Medulla oblongata (tissue), 1 donor: ENCODE results near the gene LMBR1.
"Not testable (repeated sequence)": the region's sequence is repeated elsewhere in the genome, so short reads cannot be mapped to it uniquely, and the experiment has no call there.

Experiments
- DNase-seq: peaks from one replicate; pipeline ENCODE4 v3.0.0-alpha.2; 2015; ENCODE audit errors: extremely low spot score

The LMBR1 gene

DNA sequence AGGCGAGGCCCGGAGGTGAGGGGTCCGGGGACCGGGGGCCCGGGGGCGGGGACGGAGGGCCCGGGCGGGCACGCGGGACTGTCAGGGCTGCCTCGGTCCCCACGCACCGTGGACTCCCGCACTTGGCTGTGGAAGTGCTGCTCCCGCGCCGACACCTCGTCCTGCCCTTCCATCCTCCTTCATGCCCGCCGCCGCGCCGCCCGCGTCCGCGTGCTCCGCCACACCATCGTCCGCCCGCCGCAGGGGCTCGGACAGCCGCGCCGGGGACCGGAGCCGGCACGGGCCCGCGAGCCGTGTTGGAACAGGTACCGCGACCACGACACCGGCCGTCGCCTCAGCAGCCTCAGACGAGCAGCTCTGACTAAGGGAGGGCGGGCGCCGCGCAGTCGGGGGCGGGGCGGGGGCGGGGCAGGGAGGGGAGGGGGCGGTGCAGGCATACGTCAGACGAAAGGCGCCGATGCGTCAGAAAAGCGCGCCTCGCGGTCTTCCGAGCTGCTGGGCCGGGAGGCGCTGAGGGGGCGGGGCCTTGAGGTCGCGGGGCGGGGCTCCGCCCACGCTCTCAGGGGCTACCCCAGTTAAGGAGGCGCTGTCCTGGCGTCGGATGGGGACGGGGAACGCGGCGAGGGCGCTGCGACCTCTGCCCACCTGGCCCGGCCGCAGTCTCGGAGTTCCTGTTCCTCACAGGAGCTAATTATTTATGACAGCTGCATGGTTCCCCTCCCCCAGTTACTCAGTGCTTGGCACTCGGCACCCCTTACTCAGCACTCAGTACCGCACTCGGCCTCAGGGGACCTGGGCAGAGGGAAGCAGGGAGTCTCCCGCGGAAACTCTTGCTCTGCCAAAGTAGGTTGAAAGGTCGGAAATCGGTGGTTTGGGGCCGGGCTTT lies at the start of gene LMBR1:
Gene LMBR1, minus strand, starts transcription at position 363 of the 886 bp plus-strand sequence. Its CDS starts 190 bp downstream, at position 173.
- peak; percentile 94 for DNase-seq

GRCh38 chr7:156942708-156943090 lies 49.7 kb upstream of the LMBR1 start:
- no peak for DNase-seq

DNA sequence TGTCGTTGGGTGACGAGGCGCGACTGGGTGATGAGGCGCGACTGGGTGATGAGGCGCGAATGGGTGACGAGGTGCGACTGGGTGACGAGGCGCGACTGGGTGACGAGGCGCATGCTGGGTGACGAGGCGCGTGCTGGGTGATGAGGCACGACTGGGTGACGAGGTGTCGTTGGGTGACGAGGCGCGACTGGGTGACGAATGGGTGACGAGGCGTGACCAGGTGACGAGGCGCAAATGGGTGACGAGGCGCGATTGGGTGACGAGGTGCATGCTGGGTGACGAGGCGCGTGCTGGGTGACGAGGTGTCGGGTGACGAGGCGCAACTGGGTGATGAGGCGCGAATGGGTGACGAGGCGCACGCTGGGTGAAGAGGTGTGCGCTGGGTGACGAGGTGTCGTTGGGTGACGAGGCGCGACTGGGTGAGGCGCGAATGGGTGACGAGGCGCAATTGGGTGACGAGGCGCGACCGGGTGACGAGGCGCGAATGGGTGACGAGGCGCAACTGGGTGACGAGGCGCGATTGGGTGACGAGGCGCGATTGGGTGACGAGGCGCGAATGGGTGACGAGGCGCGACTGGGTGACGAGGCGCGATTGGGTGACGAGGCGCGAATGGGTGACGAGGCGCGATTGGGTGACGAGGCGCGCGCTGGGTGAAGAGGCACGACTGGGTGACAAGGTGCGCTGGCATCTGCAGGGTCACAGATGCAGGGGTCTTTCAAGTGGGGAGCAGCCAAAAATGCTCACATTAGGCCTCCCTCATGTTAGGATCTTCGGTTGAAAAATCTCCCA lies 48.6 kb upstream of the LMBR1 start:
- DNase-seq, result no peak

GRCh38 chr7:156940421-156941122 lies 47.6 kb upstream of the LMBR1 start:
- DNase-seq, result no peak

DNA sequence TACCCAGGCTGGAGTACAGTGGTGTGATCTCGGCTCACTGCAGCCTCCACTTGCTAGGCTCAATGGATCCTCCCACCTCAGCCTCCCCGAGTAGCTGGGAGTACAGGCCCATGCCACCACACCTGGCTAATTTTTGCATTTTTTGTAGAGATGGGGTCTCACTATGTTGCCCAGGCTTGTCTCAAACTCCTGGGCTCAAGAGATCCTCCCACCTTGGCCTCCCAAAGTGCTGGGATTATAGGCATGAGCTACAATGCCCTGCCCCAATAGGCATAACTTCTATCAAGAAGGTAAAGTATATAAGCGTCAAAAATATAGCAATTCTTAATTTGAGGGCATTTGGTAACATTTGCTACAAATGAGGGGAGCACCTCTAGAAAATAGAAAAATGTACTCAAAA lies 43.8 kb upstream of the LMBR1 start:
- DNase-seq, result not testable (repeated sequence)

GRCh38 chr7:156935250-156935649 lies 42.3 kb upstream of the LMBR1 start:
- DNase-seq, result no peak

DNA sequence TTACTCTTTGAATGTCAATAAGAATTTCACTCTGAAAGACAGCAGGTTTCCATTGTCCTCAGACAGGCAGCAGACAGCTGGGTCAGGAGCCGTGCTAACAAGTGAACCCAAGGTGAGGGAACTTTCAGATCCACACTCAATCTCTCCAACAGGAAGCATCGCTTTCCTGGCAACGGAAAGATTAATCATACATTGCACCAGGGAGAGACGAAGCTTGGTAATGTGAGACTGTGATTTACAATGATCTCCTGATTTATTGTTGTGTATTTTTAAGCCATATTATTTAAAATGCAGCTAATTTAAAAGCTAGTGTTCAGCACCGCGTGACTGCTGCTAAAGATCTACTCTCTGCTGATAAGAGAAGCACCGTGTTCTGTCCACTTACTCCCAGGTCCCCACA lies 39.0 kb upstream of the LMBR1 start:
- DNase-seq, result no peak

DNA sequence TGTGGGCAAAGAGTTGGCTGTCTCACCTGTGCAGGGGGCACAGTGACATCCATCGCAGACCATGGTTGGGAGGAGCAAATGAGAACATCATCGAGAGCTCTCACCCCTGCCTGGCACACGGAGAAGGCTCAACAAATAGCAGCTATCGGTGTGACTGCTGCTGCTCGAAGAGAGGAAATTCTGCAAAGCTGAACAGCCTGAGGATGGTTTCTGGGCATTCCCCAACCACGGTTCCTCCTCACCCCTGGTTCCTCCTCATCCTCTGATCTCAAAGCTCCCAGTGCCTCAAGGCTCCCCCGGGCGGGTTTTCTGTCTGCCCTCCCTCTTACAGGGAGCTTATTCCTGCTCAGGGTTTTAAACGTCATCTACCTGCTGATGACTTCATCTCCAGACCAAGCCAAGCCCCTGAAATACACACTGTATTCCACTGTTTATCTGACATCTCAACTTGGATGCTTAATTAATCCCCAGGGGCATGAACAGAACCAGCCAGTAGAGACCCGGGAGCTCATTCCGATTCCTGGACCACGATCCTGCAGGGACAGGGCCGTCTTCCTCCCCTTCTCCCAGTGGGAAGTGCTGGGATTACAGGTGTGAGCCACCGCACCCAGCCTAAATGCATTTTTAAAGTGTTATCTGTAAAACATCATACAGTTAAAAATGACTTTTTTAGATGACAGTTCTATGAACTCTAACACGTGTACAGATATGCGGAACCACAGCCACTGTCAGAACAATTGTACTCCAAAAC lies 37.0 kb upstream of the LMBR1 start:
- no peak for DNase-seq

GRCh38 chr7:156928406-156928747 lies 35.4 kb upstream of the LMBR1 start:
- DNase-seq, result no peak

GRCh38 chr7:156927571-156928405 lies 34.8 kb upstream of the LMBR1 start:
- DNase-seq, result no peak

- DNase-seq, result not testable (repeated sequence)
These were observed 32.8 kb upstream of the LMBR1 start for GRCh38 chr7:156925821-156926220.

DNA sequence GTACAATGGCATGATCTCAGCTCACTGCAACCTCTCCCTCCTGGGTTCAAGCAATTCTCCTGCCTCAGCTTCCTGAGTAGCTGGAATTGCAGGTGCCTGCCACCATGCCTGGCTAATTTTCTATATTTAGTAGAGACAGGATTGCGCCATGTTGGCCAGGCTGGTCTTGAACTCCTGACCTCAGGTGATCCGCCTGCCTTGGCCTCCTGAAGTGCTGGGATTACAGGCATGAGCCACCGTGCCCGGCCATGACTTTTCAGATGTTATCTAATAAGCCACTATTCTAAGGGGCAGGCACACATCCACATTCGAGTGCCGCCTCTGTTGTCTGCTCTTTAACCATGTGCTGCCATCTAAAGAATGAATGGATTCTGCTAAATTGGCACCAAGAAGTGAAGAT lies 29.3 kb upstream of the LMBR1 start:
- not testable (repeated sequence) for DNase-seq

DNA sequence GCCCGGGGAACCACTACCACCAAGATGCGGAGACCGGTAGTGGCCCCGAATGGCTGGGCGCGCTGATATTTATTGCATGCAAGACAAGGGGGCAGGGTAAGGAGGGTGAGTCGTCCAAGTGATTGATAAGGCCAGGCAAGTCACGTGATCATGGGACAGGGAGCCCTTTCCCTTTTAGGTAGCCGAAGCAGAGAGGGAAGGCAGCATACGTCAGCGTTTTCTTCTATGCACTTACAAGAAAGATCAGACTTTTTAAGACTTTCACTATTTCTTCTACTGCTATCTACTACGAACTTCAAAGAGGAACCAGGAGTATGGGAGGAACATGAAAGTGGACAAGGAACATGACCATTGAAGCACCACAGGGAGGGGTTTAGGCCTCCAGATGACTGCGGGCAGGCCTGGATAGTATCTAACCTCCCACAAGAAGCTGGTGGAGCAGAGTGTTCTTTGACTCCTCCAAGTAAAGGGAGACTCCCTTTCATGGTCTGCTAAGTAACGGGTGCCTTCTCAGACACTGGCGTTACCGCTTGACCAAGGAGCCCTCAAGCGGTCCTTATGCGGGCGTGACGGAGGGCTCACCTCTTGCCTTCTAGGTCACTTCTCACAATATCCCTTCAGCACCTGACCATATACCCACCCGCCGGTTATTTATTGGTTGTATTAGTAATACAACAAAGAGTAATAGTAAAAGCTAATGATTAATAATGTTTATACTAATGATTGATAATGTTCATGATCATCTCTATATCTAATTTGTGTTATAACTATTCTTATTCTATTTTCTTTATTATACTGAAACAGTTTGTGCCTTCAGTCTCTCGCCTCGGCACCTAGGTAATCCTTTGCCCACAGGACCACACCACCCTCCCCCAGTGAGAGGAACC lies 27.7 kb upstream of the LMBR1 start:
- DNase-seq, result not testable (repeated sequence)

- DNase-seq, result no peak
These were observed 27.1 kb upstream of the LMBR1 start for GRCh38 chr7:156920076-156920475.

DNA sequence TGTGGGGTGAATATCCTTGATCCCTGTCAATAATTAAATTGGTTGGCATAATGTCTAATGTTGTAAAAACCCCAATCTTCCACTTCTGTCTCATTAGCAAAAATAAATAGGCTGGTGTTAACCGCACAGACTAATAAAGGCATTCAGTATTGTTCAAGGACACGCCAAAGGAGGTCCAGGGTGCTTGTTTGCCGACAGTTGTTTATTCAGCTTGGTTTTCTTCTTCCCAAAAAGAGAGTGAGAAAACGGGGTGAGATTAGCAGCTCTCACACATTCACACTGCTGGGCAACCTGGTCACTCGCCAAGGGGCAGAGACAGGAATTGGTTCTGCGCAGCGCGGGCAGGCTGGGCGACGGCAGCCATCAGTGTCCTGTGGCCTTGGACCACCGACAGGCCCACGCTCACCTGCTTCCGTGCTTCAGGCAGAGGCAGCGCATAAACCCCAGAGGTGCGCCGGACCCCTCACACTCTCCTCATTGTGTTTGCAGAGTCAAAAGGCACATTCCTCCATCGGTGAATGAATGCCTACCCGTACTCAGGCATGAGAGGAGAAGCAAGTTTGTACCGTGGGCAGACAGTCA lies 26.2 kb upstream of the LMBR1 start:
- no peak for DNase-seq

GRCh38 chr7:156918635-156919034 lies 25.7 kb upstream of the LMBR1 start:
- DNase-seq, result no peak

DNA sequence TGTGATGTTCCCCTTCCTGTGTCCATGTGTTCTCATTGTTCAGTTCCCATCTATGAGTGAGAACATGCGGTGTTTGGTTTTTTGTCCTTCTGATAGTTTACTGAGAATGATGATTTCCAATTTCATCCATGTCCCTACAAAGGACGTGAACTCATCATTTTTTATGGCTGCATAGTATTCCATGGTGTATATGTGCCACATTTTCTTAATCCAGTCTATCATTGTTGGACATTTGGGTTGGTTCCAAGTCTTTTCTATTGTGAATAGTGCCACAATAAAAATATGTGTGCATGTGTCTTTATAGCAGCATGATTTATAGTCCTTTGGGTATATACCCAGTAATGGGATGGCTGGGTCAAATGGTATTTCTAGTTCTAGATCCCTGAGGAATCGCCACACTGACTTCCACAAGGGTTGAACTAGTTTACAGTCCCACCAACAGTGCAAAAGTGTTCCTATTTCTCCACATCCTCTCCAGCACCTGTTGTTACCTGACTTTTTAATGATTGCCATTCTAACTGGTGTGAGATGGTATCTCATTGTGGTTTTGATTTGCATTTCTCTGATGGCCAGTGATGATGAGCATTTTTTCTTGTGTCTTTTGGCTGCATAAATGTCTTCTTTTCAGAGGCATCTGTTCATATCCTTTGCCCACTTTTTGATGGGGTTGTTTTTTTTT lies 16.7 kb upstream of the LMBR1 start:
- not testable (repeated sequence) for DNase-seq

- DNase-seq, result no peak
These were observed 14.7 kb upstream of the LMBR1 start for GRCh38 chr7:156907656-156908055.

- DNase-seq, result no peak
These were observed 13.2 kb upstream of the LMBR1 start for GRCh38 chr7:156906200-156906649.
